Upper lobe of left lung (tissue), 6 donors: ENCODE data around the gene DLEC1. TPM values are rescaled to one million over a fixed set of nuclear protein-coding genes. Genes with fewer than 3 reads are reported as not detected.

ENCODE experiments used
- ATAC-seq, 2 donors: fragments of 200-7000 bp; cut with Tn5 transposase; one replicate each; pipeline ENCODE4 v1.9.1; 2022; ENCODE audit warnings: mild to moderate bottlenecking in 2 of 2, moderate library complexity in 2 of 2; ENCODE audit not compliant: low FRiP score in 2 of 2
- DNase-seq, 2 donors: peaks; one replicate each; pipeline ENCODE4 v3.0.0-alpha.2; 2019 to 2020
- H3K27ac ChIP-seq, 4 donors: fragments of 200-600 bp; sonication (generic); one replicate each; pipeline ENCODE4 v1.5.1; 2016 to 2019
- H3K27me3 ChIP-seq, 4 donors: fragments of 200-600 bp; sonication (generic); one replicate each; pipeline ENCODE4 v1.5.1; 2017 to 2019
- H3K36me3 ChIP-seq, 4 donors: fragments of 200-600 bp; sonication (generic); one replicate each; pipeline ENCODE4 v1.5.1; 2016 to 2019
- H3K4me1 ChIP-seq, 4 donors: fragments of 200-600 bp; sonication (generic); one replicate each; pipeline ENCODE4 v1.5.1; 2018 to 2019
- H3K4me3 ChIP-seq, 4 donors: fragments of 200-600 bp; sonication (generic); one replicate each; pipeline ENCODE4 v1.5.1; 2017 to 2019; ENCODE audit warnings: mild to moderate bottlenecking in 2 of 4, moderate library complexity in 1 of 4
- H3K9me3 ChIP-seq, 4 donors: fragments of 200-600 bp; sonication (generic); one replicate each; pipeline ENCODE4 v1.5.1; 2018 to 2019
- CTCF ChIP-seq, 6 experiments: fragments of 450-650 bp in 4 of 6; fragments of 200-600 bp in 2 of 6; sonication (generic) in 2 of 6; IDR thresholded peaks; one replicate each; pipeline ENCODE4 v1.5.1; 2016 to 2019; ENCODE audit warnings: antibody characterized with exemption in 6 of 6
- EP300 ChIP-seq, 4 donors: sonication (generic); formaldehyde crosslinking; IDR thresholded peaks; one replicate each; pipeline ENCODE4 v1.5.1; 2017; ENCODE audit warnings: antibody characterized with exemption in 4 of 4, control low read depth in 2 of 4
- POLR2A ChIP-seq, 4 donors: fragments of 450-650 bp; IDR thresholded peaks; one replicate each; pipeline ENCODE4 v1.5.1; 2016 to 2017; ENCODE audit warnings: antibody characterized with exemption in 4 of 4, mild to moderate bottlenecking in 2 of 4
- POLR2AphosphoS5 ChIP-seq, 2 donors: sonication (generic); formaldehyde crosslinking; IDR thresholded peaks; one replicate each; pipeline ENCODE4 v1.5.1; 2017; ENCODE audit warnings: antibody characterized with exemption in 2 of 2
- WGBS, 2 donors: methylation state at CpG; one replicate each; pipeline ENCODE4 v1.1.5; 2017 to 2018; 5-methylcytosine and 5-hydroxymethylcytosine counted together
- total RNA-seq, 6 donors: library from RNA; depleted of rRNA in 4 of 6; stranded (reverse); fragments of >200 nt in 4 of 6; gene quantifications; one replicate each; pipeline versions ENCODE4 v1.1.0 to v1.2.1, GENCODE V29; 2016 to 2021
- donor health status: DM: no; HTN: no; CAD: no; lungs with moderate emphysema.
- donor health status: DM: no; HTN: yes; CAD: no; lungs with severe emphysema.

Gene DLEC1
- total RNA-seq, 6 donors from 2014 or later = 2.3 to 34.8 (median 14.3) TPM

GRCh38 chr3:38004415-38005075 is 34.5 kb upstream of the DLEC1 start:
- Histone ChIP-seq H3K4me3 (no peak overlapping the region), H3K27ac (peak overlapping the region in 2 of 4 donors; percentile 5 to 55), H3K9me3 (no peaks in the 10 kb centered on the region), H3K4me1 (peaks cover 3 to 15% (median 8%) of the 10 kb centered on the region in 4 donors), H3K36me3 (peaks cover 2 to 61% (median 39%) of the 10 kb centered on the region in 4 donors), H3K27me3 (no peaks in the 10 kb centered on the region)
- peak in 1 of 2 donors; percentile 82 for DNase-seq
- WGBS, 2 donors = 73 to 75% methylated on average over 13 to 14 of the region's 14 CpGs
- peak; percentile 75 to 77 for ATAC-seq
- peak; percentile 32 to 77 (median 64) for TF ChIP-seq CTCF (IDR thresholded peaks at IDR 0.05)
- no peak for TF ChIP-seq POLR2A (IDR thresholded peaks at IDR 0.05)

- no peak for ATAC-seq
- no peak for DNase-seq
- no peak overlapping the region for H3K27ac ChIP-seq
- H3K4me1 ChIP-seq = peaks cover 3 to 15% (median 8%) of the 10 kb centered on the region in 4 donors
- TF ChIP-seq EP300 (IDR thresholded peaks at IDR 0.05) = no peak
- TF ChIP-seq POLR2A (IDR thresholded peaks at IDR 0.05) = no peak
- no peak for TF ChIP-seq POLR2AphosphoS5 (IDR thresholded peaks at IDR 0.05)
- TF ChIP-seq CTCF (IDR thresholded peaks at IDR 0.05) = no peak
- H3K27me3 ChIP-seq = no peaks in the 10 kb centered on the region
- H3K4me3 ChIP-seq = no peak overlapping the region
- 79 to 81% methylated on average over 10 to 15 of the region's 15 CpGs for WGBS, 2 donors
- H3K9me3 ChIP-seq = no peaks in the 10 kb centered on the region
- peaks cover 2 to 69% (median 43%) of the 10 kb centered on the region in 4 donors for H3K36me3 ChIP-seq
Measured at GRCh38 chr3:38005076-38006020, 33.7 kb upstream of the DLEC1 start.

DNA sequence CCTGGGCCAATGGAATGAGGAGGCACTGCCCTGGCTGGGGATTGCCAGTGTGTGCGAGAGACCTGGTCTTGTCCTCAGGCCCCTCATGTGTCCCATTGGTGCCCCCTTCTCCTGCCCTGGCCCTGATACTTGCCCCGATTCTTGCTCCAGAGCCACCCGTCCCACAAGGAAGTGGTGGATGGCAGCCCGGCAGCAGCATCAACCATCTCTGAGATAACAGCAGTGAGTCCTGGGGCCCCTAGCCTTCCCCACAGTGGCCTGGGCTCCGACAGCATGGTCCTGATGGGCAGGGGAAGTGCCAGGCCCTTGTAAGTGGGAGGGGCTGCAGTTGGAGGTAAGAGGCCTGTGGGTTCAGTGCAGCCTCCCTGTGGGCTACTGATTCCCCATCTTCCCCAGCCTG is 33.0 kb upstream of the DLEC1 start:
- Histone ChIP-seq H3K4me1 (peaks cover 3 to 15% (median 8%) of the 10 kb centered on the region in 4 donors), H3K36me3 (peaks cover 2 to 72% (median 46%) of the 10 kb centered on the region in 4 donors), H3K4me3 (no peak overlapping the region), H3K9me3 (no peaks in the 10 kb centered on the region), H3K27me3 (no peaks in the 10 kb centered on the region), H3K27ac (no peak overlapping the region)
- ATAC-seq = no peak
- WGBS, 2 donors = 89 to 92% methylated on average over 5 of the region's 5 CpGs
- no peak for TF ChIP-seq CTCF (IDR thresholded peaks at IDR 0.05)
- no peak for DNase-seq

DNA sequence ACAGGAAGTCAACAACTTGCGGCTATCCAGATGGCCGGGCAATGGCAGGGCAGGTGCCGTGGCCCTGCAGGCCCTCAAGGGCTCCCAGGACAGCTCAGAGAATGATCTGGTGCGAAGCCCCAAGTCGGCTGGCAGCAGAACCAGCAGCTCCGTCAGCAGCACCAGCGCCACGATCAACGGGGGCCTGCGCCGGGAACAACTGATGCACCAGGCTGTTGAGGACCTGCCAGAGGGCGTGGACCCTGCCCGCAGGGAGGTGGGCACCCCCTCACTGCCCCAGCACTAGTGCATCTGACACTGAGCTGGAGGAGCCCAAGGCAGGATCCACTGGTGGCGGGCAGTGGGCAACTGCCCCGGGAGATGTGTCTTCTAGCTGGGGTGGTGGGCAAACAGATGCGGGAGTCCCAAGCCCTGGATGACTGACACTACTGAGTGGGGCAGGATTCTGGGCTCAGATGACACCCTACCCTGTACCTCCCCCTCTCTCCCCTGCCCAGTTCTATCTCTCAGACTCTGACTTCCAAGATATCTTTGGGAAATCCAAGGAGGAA is 32.5 kb upstream of the DLEC1 start:
- Histone ChIP-seq H3K4me3 (no peak overlapping the region), H3K9me3 (no peaks in the 10 kb centered on the region), H3K4me1 (peaks cover 3 to 15% (median 8%) of the 10 kb centered on the region in 4 donors), H3K27me3 (no peaks in the 10 kb centered on the region), H3K36me3 (peaks cover 2 to 71% (median 46%) of the 10 kb centered on the region in 4 donors), H3K27ac (no peak overlapping the region)
- no peak for ATAC-seq
- DNase-seq = peak in 1 of 2 donors; percentile 83
- TF ChIP-seq EP300 (IDR thresholded peaks at IDR 0.05) = no peak
- no peak for TF ChIP-seq CTCF (IDR thresholded peaks at IDR 0.05)
- no peak for TF ChIP-seq POLR2A (IDR thresholded peaks at IDR 0.05)
- no peak for TF ChIP-seq POLR2AphosphoS5 (IDR thresholded peaks at IDR 0.05)
- 92 to 100% methylated on average over 2 to 13 of the region's 16 CpGs for WGBS, 2 donors
